ENCODE results near the gene ADAM30.

Gene ADAM30

GRCh38 chr1:119902775-119903442 is 6.6 kb upstream of the ADAM30 start:
- no peak overlapping the region for H3K4me3 ChIP-seq (ENCODE audit: low read depth, low read length, poor library complexity, severe bottlenecking)
- H3K27me3 ChIP-seq (ENCODE audit: insufficient read depth, low read length), result no peaks in the 10 kb centered on the region; the same call in 1 of the 2 replicates
- H3K9ac ChIP-seq (ENCODE audit: low read length), result no peak overlapping the region
- H3K4me1 ChIP-seq (ENCODE audit: insufficient read depth, low read length, severe bottlenecking), result no peaks in the 10 kb centered on the region
- no peak overlapping the region for H2AFZ ChIP-seq (ENCODE audit: low read length)
- H3F3A ChIP-seq (ENCODE audit: insufficient read depth, low read length), result no peaks in the 10 kb centered on the region
- TF ChIP-seq CTCF (IDR thresholded peaks at IDR 0.05; ENCODE audit: low read length) (no peak), EZH2 (IDR thresholded peaks at IDR 0.05; ENCODE audit: borderline replicate concordance, low read length) (no peak)
- H3K27ac ChIP-seq (ENCODE audit: low read depth, low read length, poor library complexity, severe bottlenecking), result no peak overlapping the region
- no peaks in the 10 kb centered on the region for H3K36me3 ChIP-seq (ENCODE audit: insufficient read depth, low read length)
- H3K9me2 ChIP-seq (ENCODE audit: low read depth, low read length), result no peaks in the 10 kb centered on the region
- H3K4me2 ChIP-seq (ENCODE audit: low read length), result no peak overlapping the region
- peaks cover 3% of the 10 kb centered on the region; the same call in 1 of the 2 replicates for H3K9me3 ChIP-seq (ENCODE audit: low read length)
- no peaks in the 10 kb centered on the region for H4K20me1 ChIP-seq (ENCODE audit: insufficient read depth, low read length)
- no peaks in the 10 kb centered on the region for H3K79me2 ChIP-seq (ENCODE audit: insufficient read depth, low read length)

- Histone ChIP-seq H3K9me3 (ENCODE audit: low read length) (no peaks in the 10 kb centered on the region), H4K20me1 (ENCODE audit: insufficient read depth, low read length) (no peaks in the 10 kb centered on the region), H3K27me3 (ENCODE audit: insufficient read depth, low read length) (no peaks in the 10 kb centered on the region; the same call in 1 of the 2 replicates), H3K36me3 (ENCODE audit: insufficient read depth, low read length) (no peaks in the 10 kb centered on the region), H3K9ac (ENCODE audit: low read length) (no peak overlapping the region), H3K4me2 (ENCODE audit: low read length) (no peak overlapping the region), H3K79me2 (ENCODE audit: insufficient read depth, low read length) (no peaks in the 10 kb centered on the region), H3K27ac (ENCODE audit: low read depth, low read length, poor library complexity, severe bottlenecking) (no peak overlapping the region), H3K4me3 (ENCODE audit: low read depth, low read length, poor library complexity, severe bottlenecking) (no peak overlapping the region), H3F3A (ENCODE audit: insufficient read depth, low read length) (no peaks in the 10 kb centered on the region), H3K9me2 (ENCODE audit: low read depth, low read length) (no peaks in the 10 kb centered on the region), H2AFZ (ENCODE audit: low read length) (no peak overlapping the region), H3K4me1 (ENCODE audit: insufficient read depth, low read length, severe bottlenecking) (no peaks in the 10 kb centered on the region)
- no peak for TF ChIP-seq CTCF (IDR thresholded peaks at IDR 0.05; ENCODE audit: low read length)
- TF ChIP-seq EZH2 (IDR thresholded peaks at IDR 0.05; ENCODE audit: borderline replicate concordance, low read length), result no peak
These were observed 2.8 kb upstream of the ADAM30 start for GRCh38 chr1:119898981-119899720.

GRCh38 chr1:119898530-119898929 is 2.2 kb upstream of the ADAM30 start:
- Histone ChIP-seq H3F3A (ENCODE audit: insufficient read depth, low read length) (no peaks in the 10 kb centered on the region), H3K9me3 (ENCODE audit: low read length) (no peaks in the 10 kb centered on the region), H3K27ac (ENCODE audit: low read depth, low read length, poor library complexity, severe bottlenecking) (no peak overlapping the region), H3K36me3 (ENCODE audit: insufficient read depth, low read length) (no peaks in the 10 kb centered on the region), H2AFZ (ENCODE audit: low read length) (no peak overlapping the region), H3K9me2 (ENCODE audit: low read depth, low read length) (no peaks in the 10 kb centered on the region), H3K9ac (ENCODE audit: low read length) (no peak overlapping the region), H4K20me1 (ENCODE audit: insufficient read depth, low read length) (no peaks in the 10 kb centered on the region), H3K4me2 (ENCODE audit: low read length) (no peak overlapping the region), H3K79me2 (ENCODE audit: insufficient read depth, low read length) (no peaks in the 10 kb centered on the region), H3K4me3 (ENCODE audit: low read depth, low read length, poor library complexity, severe bottlenecking) (no peak overlapping the region), H3K4me1 (ENCODE audit: insufficient read depth, low read length, severe bottlenecking) (no peaks in the 10 kb centered on the region), H3K27me3 (ENCODE audit: insufficient read depth, low read length) (no peaks in the 10 kb centered on the region; the same call in 1 of the 2 replicates)
- TF ChIP-seq EZH2 (IDR thresholded peaks at IDR 0.05; ENCODE audit: borderline replicate concordance, low read length) (no peak), CTCF (IDR thresholded peaks at IDR 0.05; ENCODE audit: low read length) (no peak)
